ENCODE results near the gene HTR2A. TPM values are rescaled to one million over a fixed set of nuclear protein-coding genes. Genes with fewer than 3 reads are reported as not detected.

Gene HTR2A
- total RNA-seq, 4 donors from 2014 or later, result under 0.01 to 0.86 (median 0.24) TPM

- H3K27me3 ChIP-seq, result no peaks in the 10 kb centered on the region
- no peaks in the 10 kb centered on the region for H3K9me3 ChIP-seq
- no peak for DNase-seq (ENCODE audit: extremely low spot score)
- H3K36me3 ChIP-seq, result no peaks in the 10 kb centered on the region
- H3K27ac ChIP-seq (replicated peaks in 1 of 4), result no peak overlapping the region
- no peaks in the 10 kb centered on the region for H3K4me1 ChIP-seq
- TF ChIP-seq EP300 (IDR thresholded peaks at IDR 0.05) (no peak), CTCF (IDR thresholded peaks at IDR 0.05) (no peak), POLR2A (IDR thresholded peaks at IDR 0.05; ENCODE audit: low read depth) (no peak), POLR2AphosphoS5 (IDR thresholded peaks at IDR 0.05) (no peak)
- no peak overlapping the region for H3K4me3 ChIP-seq
- intact Hi-C loops (cut with DNase I), result no loop called here
Observed at GRCh38 chr13:46906405-46906804, 9.6 kb upstream of the HTR2A start.

- Histone ChIP-seq H3K4me3 (no peak overlapping the region), H3K36me3 (no peaks in the 10 kb centered on the region), H3K27ac (replicated peaks in 1 of 4) (no peak overlapping the region), H3K4me1 (no peaks in the 10 kb centered on the region), H3K27me3 (no peaks in the 10 kb centered on the region), H3K9me3 (no peaks in the 10 kb centered on the region)
- no peak for DNase-seq (ENCODE audit: extremely low spot score)
- TF ChIP-seq POLR2A (IDR thresholded peaks at IDR 0.05; ENCODE audit: low read depth) (no peak), CTCF (IDR thresholded peaks at IDR 0.05) (no peak), EP300 (IDR thresholded peaks at IDR 0.05) (no peak), POLR2AphosphoS5 (IDR thresholded peaks at IDR 0.05) (no peak)
- intact Hi-C loops (cut with DNase I), result no loop called here
- 80% methylated on average over 3 of the region's 3 CpGs for WGBS
Observed at GRCh38 chr13:46905249-46905648, 8.4 kb upstream of the HTR2A start.

GRCh38 chr13:46903748-46904147, 6.9 kb upstream of the HTR2A start:
- DNase-seq (ENCODE audit: extremely low spot score), result no peak
- H3K36me3 ChIP-seq, result no peaks in the 10 kb centered on the region
- H3K27ac ChIP-seq (replicated peaks in 1 of 4), result no peak overlapping the region
- no peak overlapping the region for H3K4me3 ChIP-seq
- H3K27me3 ChIP-seq, result no peaks in the 10 kb centered on the region
- no peaks in the 10 kb centered on the region for H3K9me3 ChIP-seq
- TF ChIP-seq POLR2A (IDR thresholded peaks at IDR 0.05; ENCODE audit: low read depth) (no peak), POLR2AphosphoS5 (IDR thresholded peaks at IDR 0.05) (no peak), EP300 (IDR thresholded peaks at IDR 0.05) (no peak), CTCF (IDR thresholded peaks at IDR 0.05) (no peak)
- intact Hi-C loops (cut with DNase I), result no loop called here
- H3K4me1 ChIP-seq, result no peaks in the 10 kb centered on the region
- WGBS, result 44% methylated on average over 1 of the region's 1 CpG

- WGBS, result 95% methylated on average over 1 of the region's 1 CpG
- TF ChIP-seq POLR2AphosphoS5 (IDR thresholded peaks at IDR 0.05), result no peak
- TF ChIP-seq EP300 (IDR thresholded peaks at IDR 0.05), result no peak
- no peak for TF ChIP-seq CTCF (IDR thresholded peaks at IDR 0.05)
- H3K4me1 ChIP-seq, result peaks cover 0 to 11% (median 5%) of the 10 kb centered on the region in 4 donors
- no peaks in the 10 kb centered on the region for H3K9me3 ChIP-seq
- no peaks in the 10 kb centered on the region for H3K27me3 ChIP-seq
- no peaks in the 10 kb centered on the region for H3K36me3 ChIP-seq
- no peak overlapping the region for H3K4me3 ChIP-seq
- DNase-seq (ENCODE audit: extremely low spot score), result no peak
- H3K27ac ChIP-seq (replicated peaks in 1 of 4), result no peak overlapping the region
- intact Hi-C loops (cut with DNase I), result no loop called here
Observed at GRCh38 chr13:46901721-46902120, 4.9 kb upstream of the HTR2A start.

GRCh38 chr13:46899801-46900200, 2.9 kb upstream of the HTR2A start:
- TF ChIP-seq POLR2A (IDR thresholded peaks at IDR 0.05; ENCODE audit: low read depth) (no peak), EP300 (IDR thresholded peaks at IDR 0.05) (no peak), CTCF (IDR thresholded peaks at IDR 0.05) (no peak), POLR2AphosphoS5 (IDR thresholded peaks at IDR 0.05) (no peak)
- H3K4me1 ChIP-seq, result peaks cover 0 to 29% (median 13%) of the 10 kb centered on the region in 4 donors
- no peak for DNase-seq (ENCODE audit: extremely low spot score)
- H3K4me3 ChIP-seq, result no peak overlapping the region
- H3K27ac ChIP-seq (replicated peaks in 1 of 4), result no peak overlapping the region
- intact Hi-C loops (cut with DNase I), result no loop called here
- no peaks in the 10 kb centered on the region for H3K27me3 ChIP-seq
- H3K9me3 ChIP-seq, result no peaks in the 10 kb centered on the region
- WGBS, result 90% methylated on average over 5 of the region's 5 CpGs
- no peaks in the 10 kb centered on the region for H3K36me3 ChIP-seq
